ENCODE measurements around the gene ABCB6.

Gene ABCB6

DNA sequence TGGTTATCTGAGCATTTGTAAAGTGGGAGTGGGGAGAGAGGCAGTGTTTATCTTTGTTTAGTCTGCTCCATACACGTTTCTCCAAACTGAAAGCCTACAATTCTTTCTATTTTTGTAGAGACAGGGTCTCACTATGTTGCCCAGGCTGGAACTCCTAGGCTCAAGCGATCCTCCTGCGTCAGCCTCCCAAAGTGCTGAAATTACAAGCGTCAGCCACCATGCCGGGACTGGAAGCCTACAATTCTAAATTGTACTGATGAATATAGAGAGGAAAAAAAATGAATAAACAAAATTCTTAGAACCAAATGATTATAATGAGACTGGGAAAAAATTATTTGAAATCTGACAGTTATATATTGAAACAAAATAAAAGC is 13.6 kb downstream of the ABCB6 start:
- TF ChIP-seq FOXP2 (optimal IDR thresholded peaks at IDR 0.05; ENCODE audit: borderline replicate concordance, extremely low read depth, extremely low read length, insufficient read depth) (no peak), TAF1 (IDR thresholded peaks at IDR 0.05; ENCODE audit: borderline replicate concordance, insufficient read depth, low read length) (no peak), SIN3A (IDR thresholded peaks at IDR 0.05; ENCODE audit: borderline replicate concordance, insufficient read depth, low read length) (no peak), POLR2AphosphoS5 (IDR thresholded peaks at IDR 0.05; ENCODE audit: low read depth, low read length) (no peak)
- TF ChIP-seq, protein P1, sequence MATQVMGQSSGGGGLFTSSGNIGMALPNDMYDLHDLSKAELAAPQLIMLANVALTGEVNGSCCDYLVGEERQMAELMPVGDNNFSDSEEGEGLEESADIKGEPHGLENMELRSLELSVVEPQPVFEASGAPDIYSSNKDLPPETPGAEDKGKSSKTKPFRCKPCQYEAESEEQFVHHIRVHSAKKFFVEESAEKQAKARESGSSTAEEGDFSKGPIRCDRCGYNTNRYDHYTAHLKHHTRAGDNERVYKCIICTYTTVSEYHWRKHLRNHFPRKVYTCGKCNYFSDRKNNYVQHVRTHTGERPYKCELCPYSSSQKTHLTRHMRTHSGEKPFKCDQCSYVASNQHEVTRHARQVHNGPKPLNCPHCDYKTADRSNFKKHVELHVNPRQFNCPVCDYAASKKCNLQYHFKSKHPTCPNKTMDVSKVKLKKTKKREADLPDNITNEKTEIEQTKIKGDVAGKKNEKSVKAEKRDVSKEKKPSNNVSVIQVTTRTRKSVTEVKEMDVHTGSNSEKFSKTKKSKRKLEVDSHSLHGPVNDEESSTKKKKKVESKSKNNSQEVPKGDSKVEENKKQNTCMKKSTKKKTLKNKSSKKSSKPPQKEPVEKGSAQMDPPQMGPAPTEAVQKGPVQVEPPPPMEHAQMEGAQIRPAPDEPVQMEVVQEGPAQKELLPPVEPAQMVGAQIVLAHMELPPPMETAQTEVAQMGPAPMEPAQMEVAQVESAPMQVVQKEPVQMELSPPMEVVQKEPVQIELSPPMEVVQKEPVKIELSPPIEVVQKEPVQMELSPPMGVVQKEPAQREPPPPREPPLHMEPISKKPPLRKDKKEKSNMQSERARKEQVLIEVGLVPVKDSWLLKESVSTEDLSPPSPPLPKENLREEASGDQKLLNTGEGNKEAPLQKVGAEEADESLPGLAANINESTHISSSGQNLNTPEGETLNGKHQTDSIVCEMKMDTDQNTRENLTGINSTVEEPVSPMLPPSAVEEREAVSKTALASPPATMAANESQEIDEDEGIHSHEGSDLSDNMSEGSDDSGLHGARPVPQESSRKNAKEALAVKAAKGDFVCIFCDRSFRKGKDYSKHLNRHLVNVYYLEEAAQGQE (IDR thresholded peaks at IDR 0.05; ENCODE audit: insufficient read depth in 1 of 2, low read depth in 2 of 2, low read length in 2 of 2), result no peak

DNA sequence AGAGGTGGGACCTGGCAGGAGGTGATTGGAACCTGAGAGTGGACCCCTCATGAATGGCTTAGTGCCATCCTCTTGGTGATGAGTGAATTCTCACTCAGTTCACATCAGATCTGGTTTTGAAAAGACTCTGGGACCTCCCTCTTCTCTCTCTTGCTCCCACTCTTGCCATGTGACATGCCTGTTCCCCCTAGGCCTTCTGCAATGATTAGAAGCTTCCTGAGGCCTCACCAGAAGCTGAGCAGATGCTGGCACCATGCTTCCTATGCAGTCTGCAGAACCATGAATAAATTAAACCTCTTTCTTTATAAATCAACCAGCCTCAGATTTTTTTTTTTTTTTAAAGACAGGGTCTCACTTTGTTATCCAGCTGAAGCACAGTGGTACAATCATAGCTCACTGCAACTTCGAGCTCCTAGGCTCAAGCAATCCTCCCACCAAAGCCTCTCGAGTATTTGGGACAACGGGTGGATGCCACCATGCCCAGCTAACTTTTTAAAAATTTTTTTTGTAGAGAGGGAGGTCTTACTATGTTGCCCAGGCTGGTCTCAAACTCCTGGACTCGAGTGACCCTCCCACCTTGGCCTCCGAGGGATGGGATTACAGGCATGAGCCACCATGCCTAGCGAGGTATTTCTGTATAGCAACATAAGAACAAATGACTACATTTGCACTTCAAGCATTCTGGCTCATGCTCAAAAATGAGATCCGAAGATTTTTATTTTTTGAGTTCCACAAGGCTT is 14.2 kb downstream of the ABCB6 start:
- no peak for TF ChIP-seq FOXP2 (optimal IDR thresholded peaks at IDR 0.05; ENCODE audit: borderline replicate concordance, extremely low read depth, extremely low read length, insufficient read depth)

DNA sequence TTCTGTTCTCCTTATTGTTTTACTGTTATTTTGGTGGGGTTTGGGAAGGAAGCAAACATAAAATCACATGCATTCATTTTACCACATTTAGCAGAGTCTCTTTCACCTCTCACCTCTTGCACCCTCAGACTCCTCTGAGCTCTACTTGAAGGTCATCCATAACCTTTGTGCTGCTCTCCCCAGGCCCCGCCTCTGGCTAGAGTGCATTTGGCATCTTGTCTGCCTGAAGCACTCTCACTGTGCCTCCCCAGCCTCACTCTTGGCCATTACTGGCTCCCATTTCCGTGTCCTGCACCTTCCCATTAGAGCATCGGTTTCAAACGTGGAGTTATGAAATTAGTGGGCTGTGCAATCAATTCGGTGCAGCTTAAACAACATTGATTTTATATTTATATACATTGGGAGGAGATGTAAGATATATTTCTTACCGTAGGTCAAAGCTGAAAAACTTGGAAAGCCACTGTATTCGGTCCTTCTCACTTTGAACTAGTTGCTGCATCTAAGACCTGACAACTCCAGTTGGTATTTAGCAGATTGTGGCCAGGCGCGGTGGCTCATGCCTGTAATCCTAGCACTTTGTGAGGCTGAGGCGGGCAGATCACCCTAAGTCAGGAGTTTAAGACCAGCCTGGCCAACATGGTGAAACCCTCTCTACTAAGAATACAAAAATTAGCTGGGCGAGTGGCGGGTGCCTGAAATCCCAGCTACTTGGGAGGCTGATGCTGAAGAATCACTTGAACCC is 19.1 kb downstream of the ABCB6 start:
- TF ChIP-seq FOXP2 (optimal IDR thresholded peaks at IDR 0.05; ENCODE audit: borderline replicate concordance, extremely low read depth, extremely low read length, insufficient read depth) (no peak), TAF1 (IDR thresholded peaks at IDR 0.05; ENCODE audit: borderline replicate concordance, insufficient read depth, low read length) (no peak), SIN3A (IDR thresholded peaks at IDR 0.05; ENCODE audit: borderline replicate concordance, insufficient read depth, low read length) (no peak), POLR2AphosphoS5 (IDR thresholded peaks at IDR 0.05; ENCODE audit: low read depth, low read length) (no peak)
- TF ChIP-seq, protein P1 (IDR thresholded peaks at IDR 0.05; ENCODE audit: insufficient read depth in 1 of 2, low read depth in 2 of 2, low read length in 2 of 2), result no peak

DNA sequence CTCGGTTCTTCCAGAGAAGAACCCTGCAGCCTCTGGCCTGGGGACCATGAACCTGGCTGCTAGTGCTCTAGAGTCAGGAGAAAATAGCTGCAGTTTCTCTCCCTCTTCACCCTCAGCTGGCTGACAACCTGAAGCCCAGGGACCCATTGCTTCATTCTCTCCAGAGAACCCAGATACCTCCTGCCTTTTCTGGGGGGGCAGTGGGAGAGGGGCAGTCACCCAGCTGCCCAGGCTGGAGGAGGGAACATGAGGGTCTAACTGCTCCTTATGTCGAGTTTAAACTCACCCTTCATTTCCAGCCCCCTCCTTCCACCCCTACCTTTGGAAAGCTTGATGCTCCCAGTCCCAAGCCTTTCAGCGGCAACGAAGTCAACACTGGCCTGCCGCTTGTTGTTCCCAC is 19.8 kb downstream of the ABCB6 start:
- TF ChIP-seq SIN3A (IDR thresholded peaks at IDR 0.05; ENCODE audit: borderline replicate concordance, insufficient read depth, low read length) (no peak), POLR2AphosphoS5 (IDR thresholded peaks at IDR 0.05; ENCODE audit: low read depth, low read length) (no peak), TAF1 (IDR thresholded peaks at IDR 0.05; ENCODE audit: borderline replicate concordance, insufficient read depth, low read length) (no peak), FOXP2 (optimal IDR thresholded peaks at IDR 0.05; ENCODE audit: borderline replicate concordance, extremely low read depth, extremely low read length, insufficient read depth) (no peak)
- TF ChIP-seq, protein P1 (IDR thresholded peaks at IDR 0.05; ENCODE audit: insufficient read depth in 1 of 2, low read depth in 2 of 2, low read length in 2 of 2), result no peak

DNA sequence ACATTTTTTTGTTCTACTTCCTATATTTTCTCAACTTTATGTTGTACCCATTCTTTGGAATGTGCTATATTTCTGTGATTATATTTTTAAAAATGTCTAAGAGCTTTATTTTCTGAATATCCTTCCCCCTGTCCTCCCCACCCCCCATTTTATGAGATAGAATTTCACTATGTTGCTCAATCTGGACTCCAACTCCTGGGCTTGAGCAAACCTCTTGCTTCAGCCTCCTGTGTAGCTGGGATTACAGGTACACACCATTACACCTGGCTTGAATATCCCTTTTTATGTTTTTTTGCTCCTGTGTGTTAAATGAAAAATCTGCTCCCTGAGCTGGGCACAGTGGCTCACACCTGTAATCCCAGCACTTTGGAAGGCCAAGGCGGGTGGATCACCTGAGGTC is 21.4 kb downstream of the ABCB6 start:
- TF ChIP-seq POLR2AphosphoS5 (IDR thresholded peaks at IDR 0.05; ENCODE audit: low read depth, low read length), result no peak
- TF ChIP-seq SIN3A (IDR thresholded peaks at IDR 0.05; ENCODE audit: borderline replicate concordance, insufficient read depth, low read length), result no peak
- TF ChIP-seq FOXP2 (optimal IDR thresholded peaks at IDR 0.05; ENCODE audit: borderline replicate concordance, extremely low read depth, extremely low read length, insufficient read depth), result no peak
- TF ChIP-seq TAF1 (IDR thresholded peaks at IDR 0.05; ENCODE audit: borderline replicate concordance, insufficient read depth, low read length), result no peak
- TF ChIP-seq, protein P1 (IDR thresholded peaks at IDR 0.05; ENCODE audit: insufficient read depth in 1 of 2, low read depth in 2 of 2, low read length in 2 of 2), result no peak

Measured in PFSK-1 (cell line).